Germinal center (tissue), 1 donor: ENCODE results near the gene EGFR.
"Not testable (repeated sequence)": the region's sequence is repeated elsewhere in the genome, so short reads cannot be mapped to it uniquely, and the experiment has no call there.

Source experiments
- DNase-seq: peaks from one replicate; pipeline ENCODE4 v3.0.0; 2012; ENCODE audit warnings: mixed read lengths, low spot score

Gene EGFR

DNA sequence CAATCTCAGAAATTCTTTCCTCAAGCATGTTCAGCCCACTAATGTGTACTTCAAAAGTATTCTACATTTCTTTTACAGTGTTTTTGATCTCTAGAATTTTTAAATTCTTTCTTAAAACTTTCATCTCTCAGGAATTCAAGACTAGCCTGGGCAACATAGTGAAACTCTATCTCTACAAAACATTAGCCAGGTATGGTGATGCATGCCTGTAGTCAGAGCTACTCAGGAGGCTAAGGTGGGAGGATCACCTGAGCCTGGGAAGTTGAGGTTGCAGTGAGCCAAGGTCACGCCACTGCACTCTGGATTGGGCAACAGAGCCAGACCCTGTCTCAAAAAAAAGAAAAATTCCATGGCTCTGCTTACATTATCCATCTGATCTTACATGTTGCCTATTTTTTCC, 5.0 kb upstream of the EGFR start:
- DNase-seq: no peak

DNA sequence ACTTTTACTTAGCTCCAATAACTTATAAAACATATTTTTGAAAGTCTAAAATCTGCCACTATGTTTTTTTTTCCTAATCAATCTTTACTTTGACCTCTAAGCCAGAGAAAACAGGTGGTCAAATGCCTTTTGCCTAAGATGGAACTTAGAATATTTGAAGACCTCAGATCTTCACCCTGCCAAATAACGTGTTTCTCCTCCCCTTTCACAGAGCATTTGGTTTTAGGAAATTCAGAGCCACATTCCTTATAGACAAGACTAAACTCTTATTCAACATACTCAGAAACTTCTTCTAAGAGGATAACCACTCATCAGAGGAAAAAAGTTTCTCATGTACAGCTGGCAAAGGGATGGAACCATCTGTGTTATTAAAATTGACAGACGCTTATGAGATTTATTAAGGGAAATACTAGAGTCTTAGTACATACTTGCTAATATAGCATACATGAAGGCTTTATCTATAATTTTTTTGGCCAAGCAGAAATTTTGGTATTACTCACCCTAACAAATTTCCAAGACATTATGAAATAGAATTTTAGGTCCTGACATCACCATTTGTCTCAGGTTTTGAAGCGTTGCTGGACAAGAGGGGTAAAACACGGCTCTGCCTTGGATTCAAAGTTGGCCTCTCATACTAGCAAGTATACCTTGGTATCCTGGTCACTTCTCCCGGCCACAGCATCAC, 2.6 kb upstream of the EGFR start:
- DNase-seq: no peak

DNA sequence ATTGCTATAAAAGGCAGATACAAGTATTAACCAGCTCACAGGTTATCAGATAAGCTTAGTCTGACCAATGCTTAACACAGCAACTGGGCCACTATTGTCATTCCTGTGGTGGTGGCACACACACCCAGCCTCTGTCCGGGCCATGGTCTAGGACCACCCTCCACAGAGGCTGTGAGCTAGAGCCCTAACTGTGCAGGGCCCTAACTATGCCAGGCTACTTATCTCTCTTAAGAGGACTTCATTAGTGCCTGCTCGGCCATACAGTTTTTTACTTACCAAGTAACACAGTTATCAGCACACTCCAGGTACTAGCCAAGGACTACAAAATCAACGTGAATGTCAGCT, 2.1 kb upstream of the EGFR start:
- DNase-seq: no peak

DNA sequence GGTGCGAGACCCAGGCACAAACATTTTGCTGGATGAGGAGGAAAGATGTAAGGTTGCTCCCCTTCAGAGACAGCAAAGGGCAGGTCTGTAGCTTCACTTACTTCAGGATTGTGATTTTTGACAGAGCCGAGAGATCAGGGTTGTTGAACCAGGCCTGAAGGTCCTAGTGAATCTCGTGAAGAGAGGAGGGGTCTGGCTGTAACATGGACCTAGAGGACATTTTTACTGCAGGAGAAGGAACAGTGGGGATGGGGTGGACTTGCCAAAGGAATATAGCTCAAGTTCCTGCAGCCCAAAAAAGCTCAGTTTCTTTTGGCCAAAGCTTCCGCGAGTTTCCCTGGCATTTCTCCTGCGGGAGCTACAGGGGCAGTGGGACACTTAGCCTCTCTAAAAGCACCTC, 976 bp upstream of the EGFR start:
- no peak for DNase-seq

DNA sequence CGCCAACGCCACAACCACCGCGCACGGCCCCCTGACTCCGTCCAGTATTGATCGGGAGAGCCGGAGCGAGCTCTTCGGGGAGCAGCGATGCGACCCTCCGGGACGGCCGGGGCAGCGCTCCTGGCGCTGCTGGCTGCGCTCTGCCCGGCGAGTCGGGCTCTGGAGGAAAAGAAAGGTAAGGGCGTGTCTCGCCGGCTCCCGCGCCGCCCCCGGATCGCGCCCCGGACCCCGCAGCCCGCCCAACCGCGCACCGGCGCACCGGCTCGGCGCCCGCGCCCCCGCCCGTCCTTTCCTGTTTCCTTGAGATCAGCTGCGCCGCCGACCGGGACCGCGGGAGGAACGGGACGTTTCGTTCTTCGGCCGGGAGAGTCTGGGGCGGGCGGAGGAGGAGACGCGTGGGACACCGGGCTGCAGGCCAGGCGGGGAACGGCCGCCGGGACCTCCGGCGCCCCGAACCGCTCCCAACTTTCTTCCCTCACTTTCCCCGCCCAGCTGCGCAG, 424 bp downstream of the EGFR start:
- DNase-seq: no peak

DNA sequence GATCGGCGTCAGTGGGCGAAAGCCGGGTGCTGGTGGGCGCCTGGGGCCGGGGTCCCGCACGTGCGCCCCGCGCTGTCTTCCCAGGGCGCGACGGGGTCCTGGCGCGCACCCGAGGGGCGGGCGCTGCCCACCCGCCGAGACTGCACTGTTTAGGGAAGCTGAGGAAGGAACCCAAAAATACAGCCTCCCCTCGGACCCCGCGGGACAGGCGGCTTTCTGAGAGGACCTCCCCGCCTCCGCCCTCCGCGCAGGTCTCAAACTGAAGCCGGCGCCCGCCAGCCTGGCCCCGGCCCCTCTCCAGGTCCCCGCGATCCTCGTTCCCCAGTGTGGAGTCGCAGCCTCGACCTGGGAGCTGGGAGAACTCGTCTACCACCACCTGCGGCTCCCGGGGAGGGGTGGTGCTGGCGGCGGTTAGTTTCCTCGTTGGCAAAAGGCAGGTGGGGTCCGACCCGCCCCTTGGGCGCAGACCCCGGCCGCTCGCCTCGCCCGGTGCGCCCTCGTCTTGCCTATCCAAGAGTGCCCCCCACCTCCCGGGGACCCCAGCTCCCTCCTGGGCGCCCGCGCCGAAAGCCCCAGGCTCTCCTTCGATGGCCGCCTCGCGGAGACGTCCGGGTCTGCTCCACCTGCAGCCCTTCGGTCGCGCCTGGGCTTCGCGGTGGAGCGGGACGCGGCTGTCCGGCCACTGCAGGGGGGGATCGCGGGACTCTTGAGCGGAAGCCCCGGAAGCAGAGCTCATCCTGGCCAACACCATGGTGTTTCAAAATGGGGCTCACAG, 1.1 kb downstream of the EGFR start:
- DNase-seq: no peak

DNA sequence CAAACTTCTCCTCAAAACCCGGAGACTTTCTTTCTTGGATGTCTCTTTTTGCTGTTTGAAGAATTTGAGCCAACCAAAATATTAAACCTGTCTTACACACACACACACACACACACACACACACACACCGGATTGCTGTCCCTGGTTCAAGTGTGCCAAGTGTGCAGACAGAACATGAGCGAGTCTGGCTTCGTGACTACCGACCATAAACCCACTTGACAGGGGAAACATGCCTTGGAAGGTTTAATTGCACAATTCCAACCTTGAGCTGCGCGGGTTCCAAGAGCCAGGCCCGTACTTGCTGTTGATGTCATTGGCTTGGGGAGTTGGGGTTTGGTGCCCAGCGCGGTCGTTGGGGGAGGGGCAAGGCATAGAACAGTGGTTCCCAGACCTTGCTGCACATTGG, 1.7 kb downstream of the EGFR start:
- DNase-seq: no peak

DNA sequence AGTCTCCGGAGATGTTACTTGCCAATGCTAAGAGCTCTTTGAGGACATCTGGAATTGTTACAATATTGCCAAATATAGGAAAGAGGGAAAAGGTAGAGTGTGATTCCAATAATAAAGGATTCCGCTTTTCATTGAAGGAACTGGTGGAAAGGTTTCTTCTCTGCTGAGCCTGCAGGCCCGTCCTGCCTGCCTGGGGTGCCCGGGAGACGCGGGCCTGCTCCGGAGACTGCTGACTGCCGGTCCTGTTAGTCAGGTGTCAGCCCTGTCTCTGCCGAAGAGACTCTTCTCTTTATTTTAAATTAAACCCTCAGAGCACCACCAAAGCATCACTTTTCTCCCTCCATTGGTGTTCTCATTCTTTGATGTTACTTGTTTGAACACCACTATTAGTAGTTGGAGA, 2.2 kb downstream of the EGFR start:
- no peak for DNase-seq

DNA sequence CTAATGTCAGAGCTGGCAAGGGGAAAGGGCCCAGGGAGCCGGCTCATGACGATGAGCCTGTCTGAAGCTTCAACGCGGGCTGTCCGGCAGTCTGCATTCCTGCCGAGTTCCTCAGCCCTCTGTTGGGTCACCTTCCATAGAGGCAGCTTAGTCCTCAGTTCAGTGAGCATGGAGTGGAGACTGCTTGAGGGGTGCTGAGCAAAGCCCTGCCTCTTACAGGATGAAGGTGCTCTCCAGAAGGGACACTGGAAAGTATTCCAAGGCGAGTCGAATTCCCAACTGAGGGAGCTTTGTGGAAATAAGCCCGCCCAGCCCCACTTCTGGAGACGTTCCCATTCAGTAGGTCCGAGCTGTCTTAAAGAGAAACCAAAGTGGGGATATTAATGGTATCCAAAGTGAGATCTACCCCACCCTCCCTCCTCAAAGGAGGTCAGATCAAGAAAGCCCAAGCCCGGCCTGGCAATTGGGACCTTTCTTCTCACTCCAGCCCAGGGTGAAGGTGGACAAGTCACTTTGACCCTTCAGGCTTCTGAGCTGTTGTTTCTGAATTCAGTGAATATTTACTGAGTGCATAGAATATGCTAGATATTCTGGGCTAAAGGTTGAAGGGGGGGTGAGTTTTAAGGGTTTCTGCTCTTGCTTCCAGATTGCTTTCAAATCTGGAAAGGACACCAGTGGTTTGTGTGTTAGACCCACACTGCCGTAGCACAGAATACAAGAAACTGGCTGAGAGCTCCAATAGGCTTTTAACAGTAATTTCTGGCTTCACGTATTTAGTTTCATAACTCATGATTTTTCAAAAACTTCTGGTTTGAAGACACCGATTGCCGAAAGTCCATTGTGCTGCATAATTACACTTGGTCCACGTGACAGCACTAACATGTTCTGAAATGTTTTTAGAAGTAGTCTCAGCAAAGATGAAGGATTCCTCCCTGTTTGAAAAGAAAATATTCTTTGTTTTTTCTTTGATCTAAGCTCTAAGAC, 3.5 kb downstream of the EGFR start:
- no peak for DNase-seq

DNA sequence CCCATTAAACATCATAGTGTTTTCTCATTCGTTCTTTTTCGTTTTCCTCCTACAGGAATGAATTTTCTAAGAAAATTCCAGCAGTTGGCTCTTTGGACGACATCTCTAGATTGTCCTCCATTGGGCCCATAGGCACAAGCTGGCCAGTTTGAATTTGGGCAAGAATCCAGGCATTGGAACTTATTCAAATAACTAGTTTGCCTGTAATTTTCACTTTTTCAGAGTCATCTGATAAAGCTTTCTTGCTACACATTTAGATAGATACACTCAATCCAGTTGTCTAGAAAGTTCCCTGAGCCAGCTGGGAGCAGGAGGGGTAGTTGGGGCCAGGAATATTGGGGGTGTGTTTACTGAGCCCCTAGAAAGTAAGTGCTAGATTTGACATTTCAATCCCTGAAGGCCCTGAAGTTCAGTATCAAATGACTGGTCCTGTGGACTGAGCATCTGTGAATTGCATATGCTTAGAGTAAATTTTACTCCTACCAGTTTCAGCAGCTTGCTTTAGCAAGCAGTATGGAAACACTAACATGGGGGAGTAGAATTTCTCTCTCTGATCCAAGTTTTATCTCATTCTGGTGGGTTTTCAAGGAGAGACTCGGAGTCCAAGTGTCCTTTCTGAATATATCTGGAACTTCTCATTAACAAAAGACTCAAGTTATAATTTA, 5.2 kb downstream of the EGFR start:
- DNase-seq: no peak

DNA sequence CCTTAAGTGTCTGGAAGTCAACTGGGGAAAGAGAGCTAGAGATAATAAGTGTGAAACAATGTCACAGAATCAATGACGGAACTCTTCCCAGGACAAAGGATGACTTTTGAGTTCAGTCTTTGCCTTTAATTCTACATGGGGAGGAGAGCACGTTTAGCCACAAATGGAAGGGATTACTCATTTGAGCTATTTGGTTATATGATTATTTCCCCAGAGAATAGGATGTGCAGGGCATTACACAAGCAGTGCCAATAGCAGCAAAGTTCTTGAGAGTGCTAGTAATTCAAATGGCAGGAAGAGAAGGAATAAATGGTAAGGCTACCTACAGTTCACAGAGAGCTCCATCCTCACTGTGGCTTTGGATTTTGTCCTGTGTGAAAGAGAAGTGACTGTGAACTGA, 6.0 kb downstream of the EGFR start:
- no peak for DNase-seq

DNA sequence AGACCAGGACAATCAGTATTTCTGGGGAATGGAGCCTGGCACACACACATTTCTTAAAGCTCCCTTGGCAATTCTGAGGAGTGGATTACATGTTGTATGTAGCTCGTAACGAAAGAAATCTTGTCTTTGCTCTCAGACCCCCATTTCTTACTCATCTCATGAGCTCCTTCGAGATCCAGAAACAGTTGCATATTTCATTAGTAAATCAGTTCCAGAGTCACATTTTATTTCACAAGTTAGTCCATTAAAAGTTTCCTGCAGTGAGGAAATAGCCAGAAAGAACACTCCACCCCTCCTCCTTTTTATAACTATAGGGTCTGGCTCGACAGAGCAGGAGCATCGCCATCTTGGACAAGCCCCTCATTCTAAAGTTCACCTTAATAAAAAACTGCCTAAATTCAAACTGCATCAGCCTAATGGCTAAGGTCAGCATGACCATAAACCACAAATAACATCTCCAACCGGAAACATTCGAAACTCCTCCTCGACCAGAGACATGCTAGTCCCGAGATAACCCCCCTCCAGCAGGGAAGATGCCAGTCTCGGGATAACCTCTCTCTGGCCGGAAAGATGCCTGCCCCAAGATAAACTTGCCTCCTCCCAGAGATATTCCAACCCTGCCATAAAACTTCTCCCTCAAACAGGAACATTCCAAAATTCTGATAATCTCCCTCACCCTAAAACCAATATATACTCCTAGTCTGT, 7.4 kb downstream of the EGFR start:
- no peak for DNase-seq

DNA sequence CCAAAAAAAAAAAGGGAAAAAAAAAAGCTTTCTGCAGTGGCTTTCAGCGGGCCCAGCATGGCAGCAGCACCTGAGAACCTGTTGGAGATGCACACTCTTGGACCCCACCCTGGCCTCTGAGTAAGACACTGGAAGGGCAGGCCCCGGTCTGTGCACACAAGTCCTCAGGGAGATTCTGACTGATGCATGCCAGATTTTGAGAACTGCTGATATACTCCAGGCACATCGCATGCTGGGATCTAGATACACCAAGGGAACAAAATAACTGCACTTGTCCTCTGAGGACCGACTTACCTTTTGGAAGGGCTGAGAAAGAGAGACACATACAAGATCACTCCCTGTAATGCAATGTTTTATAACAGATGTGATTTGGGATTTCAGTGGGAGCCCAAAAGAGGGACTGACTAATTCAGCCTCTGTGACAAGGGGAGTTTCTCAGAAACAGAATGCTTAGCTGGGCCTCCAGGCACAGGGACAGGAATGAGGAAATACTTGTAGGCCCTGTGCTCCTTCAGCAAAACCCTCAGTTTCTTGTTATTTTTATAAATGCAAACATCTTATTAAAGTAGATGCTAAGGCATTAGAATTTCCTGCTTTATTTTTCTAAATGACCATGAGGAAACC, 8.2 kb downstream of the EGFR start:
- no peak for DNase-seq

DNA sequence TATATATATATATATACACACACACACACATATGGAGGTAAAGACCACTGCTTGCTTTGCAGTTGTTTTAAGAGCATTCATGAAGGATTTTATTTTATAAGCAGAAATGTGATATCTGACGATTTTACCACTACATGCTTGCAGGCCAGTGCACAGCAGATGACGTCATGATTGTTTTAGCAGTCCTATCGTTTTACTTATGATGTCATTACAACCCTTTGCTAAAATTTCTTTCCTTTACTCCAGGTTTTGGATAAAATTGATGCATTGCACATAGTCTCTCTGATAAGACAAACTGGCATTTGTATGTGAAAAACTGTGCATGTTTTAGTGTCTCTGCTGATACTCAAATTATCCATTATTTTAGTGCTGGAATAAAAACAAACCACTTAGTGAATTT, 9.2 kb downstream of the EGFR start:
- DNase-seq: no peak

DNA sequence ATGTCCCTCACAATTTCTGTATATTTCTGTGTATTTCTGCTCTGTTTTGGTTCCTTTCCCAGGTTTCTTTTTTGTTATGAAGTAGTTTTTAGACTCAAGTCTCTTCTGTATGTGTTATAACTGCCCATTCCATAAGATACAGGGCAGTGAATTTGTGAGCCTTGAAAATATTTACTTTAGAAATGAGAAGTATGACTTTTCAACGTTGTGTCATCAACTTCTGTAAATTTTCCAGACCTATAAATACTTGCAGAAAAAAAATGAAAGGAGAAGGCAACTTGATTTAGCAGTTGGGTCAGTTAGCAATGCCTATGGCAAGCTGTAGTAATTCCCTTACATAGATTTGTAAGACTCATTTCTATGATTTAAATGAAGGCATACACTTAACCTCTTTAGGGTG, 11.5 kb downstream of the EGFR start:
- no peak for DNase-seq

DNA sequence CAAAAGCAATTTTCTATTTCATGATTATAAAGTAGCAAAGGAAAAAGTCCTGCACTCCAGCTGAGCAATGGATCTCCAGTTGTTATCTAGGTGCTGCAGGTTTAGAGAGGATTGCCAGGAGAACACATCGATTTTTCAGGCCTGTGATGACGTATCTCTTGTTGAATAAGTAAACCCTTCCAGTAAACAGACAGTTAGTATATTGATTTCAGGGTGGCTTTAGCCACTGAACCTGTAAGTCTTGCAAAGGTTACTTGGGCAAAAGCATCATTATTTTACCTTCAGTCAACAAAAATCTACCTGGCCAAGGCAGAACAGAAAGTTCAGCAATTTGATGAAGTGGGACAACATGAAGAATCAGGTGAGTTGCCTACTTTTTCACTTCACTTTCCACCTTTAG, 12.3 kb downstream of the EGFR start:
- DNase-seq: no peak

DNA sequence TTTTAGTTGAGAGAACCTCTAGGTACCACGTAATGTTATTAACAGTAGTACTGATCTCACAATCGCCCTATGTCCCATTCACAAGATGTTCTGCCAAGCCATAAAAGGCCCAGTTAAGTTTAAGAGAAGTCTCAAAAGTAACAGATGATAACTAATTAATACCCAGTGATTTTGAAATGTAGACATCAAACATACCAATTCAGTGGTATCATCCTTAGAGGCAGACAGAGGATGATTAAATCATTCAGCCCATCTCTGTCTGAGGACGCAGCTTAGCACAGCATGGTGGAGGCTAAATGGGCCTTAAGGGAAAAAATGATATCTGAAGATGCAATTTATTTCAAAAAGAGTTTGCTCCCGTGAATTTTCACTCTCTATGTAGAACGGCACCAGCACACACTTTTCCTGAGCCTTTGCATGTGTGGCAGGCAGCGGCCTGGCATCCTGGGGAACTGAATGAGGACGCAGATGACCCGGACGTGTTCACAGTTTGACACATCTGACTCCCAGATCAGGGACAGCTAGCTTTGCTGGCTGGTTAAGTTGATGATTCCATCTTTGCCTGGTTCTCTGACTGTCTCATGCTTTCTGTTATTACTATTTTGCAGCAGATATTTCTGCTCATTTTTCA, 13.4 kb downstream of the EGFR start:
- no peak for DNase-seq

DNA sequence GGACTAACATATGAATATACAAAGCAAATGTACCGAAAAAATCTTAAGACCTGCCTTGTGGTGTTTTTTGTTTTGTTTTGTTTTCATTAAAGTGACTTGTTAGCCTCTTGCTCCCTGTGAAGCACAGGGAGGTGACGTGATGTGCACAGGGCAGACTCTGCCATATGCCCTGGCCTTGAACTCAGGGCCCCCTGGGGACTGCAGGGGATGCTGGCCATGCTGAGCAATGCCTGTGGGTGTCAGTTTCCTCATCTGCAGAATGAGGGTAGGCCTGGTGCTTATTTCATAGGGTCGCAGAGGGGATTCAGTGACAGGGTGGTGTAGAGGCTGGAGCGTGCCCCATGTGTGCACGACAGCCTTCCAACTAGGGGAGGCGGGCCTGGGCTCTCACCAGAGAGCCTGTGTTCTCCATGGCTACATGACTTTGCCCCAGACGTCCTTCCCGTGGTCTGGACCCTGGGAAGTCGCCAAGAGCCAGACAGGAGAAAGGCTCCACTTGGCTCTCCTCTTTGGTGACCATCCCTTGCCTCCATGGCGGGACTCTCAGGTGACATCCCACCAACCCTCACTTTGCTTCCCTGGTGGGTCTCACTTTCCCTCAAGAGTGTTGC, 14.5 kb downstream of the EGFR start:
- no peak for DNase-seq

DNA sequence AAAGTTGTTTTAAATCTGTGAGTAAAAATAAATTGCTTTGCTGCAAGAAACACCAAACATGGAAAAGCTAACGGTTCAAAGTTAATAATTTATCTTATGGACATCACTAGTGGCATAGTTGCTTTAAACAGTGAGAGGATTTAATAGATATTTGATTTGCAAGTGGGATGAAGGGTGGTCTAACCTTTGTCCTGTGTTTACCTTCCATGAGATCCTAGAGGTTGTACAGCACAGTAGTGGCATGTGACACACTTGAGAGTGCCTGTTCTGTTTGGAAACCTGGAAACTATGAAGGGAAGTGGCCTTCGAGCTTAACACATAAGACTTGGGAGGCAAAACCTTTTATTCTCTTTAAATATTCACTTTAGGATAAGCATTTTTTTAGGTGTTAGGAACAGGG, 16.0 kb downstream of the EGFR start:
- DNase-seq: no peak

DNA sequence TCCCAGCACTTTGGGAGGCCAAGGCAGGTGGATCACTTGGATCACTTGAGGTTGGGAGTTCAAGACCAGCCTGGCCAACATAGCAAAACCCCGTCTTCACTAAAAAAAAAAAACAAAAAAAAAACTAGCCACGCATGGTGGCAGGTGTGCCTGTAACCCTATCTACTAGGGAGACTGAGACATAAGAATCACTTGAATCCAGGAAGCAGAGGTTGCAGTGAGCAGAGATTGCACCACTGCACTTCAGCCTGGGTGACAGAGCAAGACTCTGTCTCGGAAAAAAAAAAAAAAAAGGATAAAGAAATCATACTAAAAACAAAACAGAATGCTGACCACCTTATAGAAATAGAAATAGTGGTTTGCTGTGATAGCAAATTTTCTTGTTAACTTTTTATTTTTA, 16.6 kb downstream of the EGFR start:
- DNase-seq: not testable (repeated sequence)
